Smooth muscle cell (in vitro differentiated cells): ENCODE results near the gene DOCK7. TPM values are rescaled to one million over a fixed set of nuclear protein-coding genes. Genes with fewer than 3 reads are reported as not detected.

ENCODE experiments used
- DNase-seq: peaks from one replicate; lab custom pipeline; 2025; ENCODE audit not compliant: unreplicated experiment; lab: John Stamatoyannopoulos, UW
- H2AFZ ChIP-seq: fragments of 200-600 bp; sonication (generic); 2 replicates; pipeline ENCODE4 v1.6.0; 2016; ENCODE audit warnings: antibody characterized with exemption, low read depth, mild to moderate bottlenecking
- H3F3A ChIP-seq: fragments of 200-600 bp; sonication (generic); 2 replicates; pipeline ENCODE4 v1.6.0; 2017; ENCODE audit warnings: antibody characterized with exemption, low read depth
- H3K27ac ChIP-seq: fragments of 200-600 bp; sonication (generic); 2 replicates; pipeline ENCODE4 v1.5.1; 2016; ENCODE audit warnings: low read depth, mild to moderate bottlenecking
- H3K27me3 ChIP-seq: fragments of 200-600 bp; sonication (generic); 2 replicates; pipeline ENCODE4 v1.6.1; 2016; ENCODE audit warnings: low read depth, mild to moderate bottlenecking
- H3K36me3 ChIP-seq: fragments of 200-600 bp; sonication (generic); 2 replicates; pipeline ENCODE4 v1.5.1; 2016; ENCODE audit warnings: low read depth
- H3K4me1 ChIP-seq: fragments of 200-600 bp; sonication (generic); 2 replicates; pipeline ENCODE4 v1.5.1; 2016; ENCODE audit warnings: low read depth
- H3K4me2 ChIP-seq: fragments of 200-600 bp; sonication (generic); 2 replicates; pipeline ENCODE4 v1.6.0; 2016; ENCODE audit warnings: mild to moderate bottlenecking
- H3K4me3 ChIP-seq: fragments of 200-600 bp; sonication (generic); 2 replicates; pipeline ENCODE4 v1.5.1; 2016; ENCODE audit warnings: mild to moderate bottlenecking
- H3K79me2 ChIP-seq: fragments of 200-600 bp; sonication (generic); 2 replicates; pipeline ENCODE4 v1.6.0; 2016; ENCODE audit warnings: low read depth, mild to moderate bottlenecking
- H3K9ac ChIP-seq: fragments of 200-600 bp; sonication (generic); 2 replicates; pipeline ENCODE4 v1.6.0; 2016; ENCODE audit warnings: low read depth
- H3K9me3 ChIP-seq: fragments of 200-600 bp; sonication (generic); replicated peaks from 2 replicates; pipeline ENCODE4 v1.5.1; 2016; ENCODE audit warnings: low read depth
- H4K20me1 ChIP-seq: fragments of 200-600 bp; sonication (generic); 2 replicates; pipeline ENCODE4 v1.6.0; 2016; ENCODE audit warnings: low read depth
- CTCF ChIP-seq: fragments of 200-600 bp; sonication (generic); IDR thresholded peaks from 2 replicates; pipeline ENCODE4 v1.5.1; 2017; ENCODE audit warnings: borderline replicate concordance, mild to moderate bottlenecking, antibody characterized with exemption; ENCODE audit not compliant: insufficient read depth, poor library complexity, severe bottlenecking
- WGBS: methylation state at CpG from one replicate; pipeline ENCODE4 v1.1.7; 2016; ENCODE audit warnings: low lambda C conversion rate; 5-methylcytosine and 5-hydroxymethylcytosine counted together
- polyA plus RNA-seq: library from polyadenylated mRNA; unstranded; fragments of >200 nt; fragmentation: Nextera tagmentation; extraction: Ambion mirVana; gene quantifications from 2 replicates; pipeline ENCODE4 v1.2.1, GENCODE V29; 2016
- total RNA-seq: library from RNA; depleted of rRNA; stranded (reverse); fragments of >200 nt; gene quantifications from 2 replicates; pipeline ENCODE4 v1.2.3, GENCODE V29; 2014

Gene DOCK7
- total and polyA plus RNA-seq, 2 experiments from 2014 or later: 19.6 to 81.3 TPM

DNA sequence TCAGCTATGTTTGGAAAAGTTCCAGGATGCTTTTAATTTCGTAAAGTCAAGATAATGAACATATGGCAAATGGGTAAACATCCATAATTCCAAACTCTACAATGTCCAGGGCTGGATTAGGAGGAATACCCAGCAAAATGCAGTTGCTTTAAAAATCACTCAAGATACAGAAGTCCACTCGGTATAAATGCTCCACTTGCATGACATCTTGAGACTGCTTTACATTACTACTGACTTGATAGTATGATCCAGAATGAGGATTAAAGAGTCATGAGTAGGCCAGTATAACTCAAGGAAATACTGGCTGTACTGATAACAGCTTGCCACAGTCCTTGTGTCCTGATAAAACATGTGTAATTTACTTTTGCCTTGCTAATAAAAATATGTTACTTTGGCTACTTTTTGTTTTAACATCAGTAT lies 149.1 kb downstream of the DOCK7 start:
- no peaks in the 10 kb centered on the region for H3K27me3 ChIP-seq
- no peak overlapping the region for H3K9ac ChIP-seq
- no peak overlapping the region for H3K4me3 ChIP-seq
- peaks cover 6% of the 10 kb centered on the region for H3F3A ChIP-seq
- H4K20me1 ChIP-seq: no peaks in the 10 kb centered on the region
- no peaks in the 10 kb centered on the region for H3K4me1 ChIP-seq
- TF ChIP-seq CTCF: no peak
- H2AFZ ChIP-seq: no peak overlapping the region
- no peak for DNase-seq
- H3K4me2 ChIP-seq: peak overlapping the region; percentile 13
- H3K36me3 ChIP-seq: peaks cover 10% of the 10 kb centered on the region
- no peaks in the 10 kb centered on the region for H3K9me3 ChIP-seq
- WGBS: 36% methylated on average over 2 of the region's 2 CpGs
- peak overlapping the region; percentile 3 for H3K27ac ChIP-seq
- no peaks in the 10 kb centered on the region for H3K79me2 ChIP-seq

GRCh38 chr1:62536865-62537264 lies 151.3 kb downstream of the DOCK7 start:
- Histone ChIP-seq H3K4me1 (no peaks in the 10 kb centered on the region), H3K9me3 (no peaks in the 10 kb centered on the region), H3K27ac (no peak overlapping the region), H3K36me3 (peaks cover 6% of the 10 kb centered on the region), H3F3A (no peaks in the 10 kb centered on the region), H4K20me1 (no peaks in the 10 kb centered on the region), H3K27me3 (no peaks in the 10 kb centered on the region), H2AFZ (no peak overlapping the region), H3K4me3 (no peak overlapping the region), H3K79me2 (no peaks in the 10 kb centered on the region), H3K9ac (no peak overlapping the region), H3K4me2 (no peak overlapping the region)
- DNase-seq: no peak
- TF ChIP-seq CTCF: no peak

GRCh38 chr1:62530516-62531154 lies 157.6 kb downstream of the DOCK7 start:
- peak; percentile 51 for TF ChIP-seq CTCF
- H3K4me1 ChIP-seq: no peaks in the 10 kb centered on the region
- no peak for DNase-seq
- no peak overlapping the region for H3K27ac ChIP-seq
- peaks cover 25% of the 10 kb centered on the region for H3K36me3 ChIP-seq
- no peaks in the 10 kb centered on the region for H3K79me2 ChIP-seq
- H3F3A ChIP-seq: no peaks in the 10 kb centered on the region
- H3K27me3 ChIP-seq: no peaks in the 10 kb centered on the region
- 50% methylated on average over 6 of the region's 6 CpGs for WGBS
- H3K9ac ChIP-seq: no peak overlapping the region
- H4K20me1 ChIP-seq: no peaks in the 10 kb centered on the region
- H3K4me2 ChIP-seq: no peak overlapping the region
- H3K9me3 ChIP-seq: no peaks in the 10 kb centered on the region
- no peak overlapping the region for H3K4me3 ChIP-seq
- H2AFZ ChIP-seq: no peak overlapping the region

- Histone ChIP-seq H3F3A (no peaks in the 10 kb centered on the region), H3K4me3 (no peak overlapping the region), H2AFZ (no peak overlapping the region), H3K4me1 (no peaks in the 10 kb centered on the region), H3K27me3 (no peaks in the 10 kb centered on the region), H3K79me2 (no peaks in the 10 kb centered on the region), H4K20me1 (no peaks in the 10 kb centered on the region), H3K36me3 (peaks cover 25% of the 10 kb centered on the region), H3K9ac (no peak overlapping the region), H3K9me3 (no peaks in the 10 kb centered on the region), H3K4me2 (no peak overlapping the region), H3K27ac (no peak overlapping the region)
- TF ChIP-seq CTCF: no peak
- WGBS: 94% methylated on average over 4 of the region's 4 CpGs
- DNase-seq: no peak
Observed at GRCh38 chr1:62529227-62529626, 159.0 kb downstream of the DOCK7 start.
